ENCODE results near the gene TMEM242.

The TMEM242 gene

GRCh38 chr6:157269261-157269794 lies 54.0 kb downstream of the TMEM242 start (continued):
- no peak for TF ChIP-seq YY1 (tag by site-specific recombination; IDR thresholded peaks at IDR 0.05)
- TF ChIP-seq FEZF1 (tag by site-specific recombination; IDR thresholded peaks at IDR 0.05), result no peak
- TF ChIP-seq ZNF184 (tag by site-specific recombination; IDR thresholded peaks at IDR 0.05), result no peak
- TF ChIP-seq ZBTB8A (tag by site-specific recombination; IDR thresholded peaks at IDR 0.05), result no peak
- TF ChIP-seq ZNF324 (tag by site-specific recombination; IDR thresholded peaks at IDR 0.05), result no peak
- TF ChIP-seq, protein P1, sequence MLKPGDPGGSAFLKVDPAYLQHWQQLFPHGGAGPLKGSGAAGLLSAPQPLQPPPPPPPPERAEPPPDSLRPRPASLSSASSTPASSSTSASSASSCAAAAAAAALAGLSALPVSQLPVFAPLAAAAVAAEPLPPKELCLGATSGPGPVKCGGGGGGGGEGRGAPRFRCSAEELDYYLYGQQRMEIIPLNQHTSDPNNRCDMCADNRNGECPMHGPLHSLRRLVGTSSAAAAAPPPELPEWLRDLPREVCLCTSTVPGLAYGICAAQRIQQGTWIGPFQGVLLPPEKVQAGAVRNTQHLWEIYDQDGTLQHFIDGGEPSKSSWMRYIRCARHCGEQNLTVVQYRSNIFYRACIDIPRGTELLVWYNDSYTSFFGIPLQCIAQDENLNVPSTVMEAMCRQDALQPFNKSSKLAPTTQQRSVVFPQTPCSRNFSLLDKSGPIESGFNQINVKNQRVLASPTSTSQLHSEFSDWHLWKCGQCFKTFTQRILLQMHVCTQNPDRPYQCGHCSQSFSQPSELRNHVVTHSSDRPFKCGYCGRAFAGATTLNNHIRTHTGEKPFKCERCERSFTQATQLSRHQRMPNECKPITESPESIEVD (tag by site-specific recombination; IDR thresholded peaks at IDR 0.05), result no peak

DNA sequence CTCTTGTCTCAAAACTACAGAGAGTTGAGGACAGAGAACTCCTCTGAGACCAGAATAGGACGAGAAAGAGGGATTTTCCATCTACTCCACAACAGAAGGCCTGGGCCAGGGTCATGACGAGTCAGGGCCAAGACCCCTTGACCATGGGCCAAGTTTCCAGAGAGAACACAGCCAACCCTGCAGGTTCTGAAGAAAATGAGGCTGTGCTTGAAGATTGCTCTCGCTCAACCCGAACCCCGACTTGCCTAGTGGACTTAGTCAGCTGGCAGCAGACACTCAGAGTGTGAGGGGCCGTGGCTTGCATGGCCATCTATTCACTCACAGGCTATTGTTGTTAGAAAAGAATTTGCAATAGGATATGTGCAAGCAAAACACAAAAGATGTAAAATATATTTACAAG lies 54.5 kb downstream of the TMEM242 start:
- TF ChIP-seq ZNF585B (tag by site-specific recombination; IDR thresholded peaks at IDR 0.05) (no peak), TSHZ1 (tag by site-specific recombination; IDR thresholded peaks at IDR 0.05; ENCODE audit: borderline replicate concordance) (no peak), ZFP41 (tag by site-specific recombination; IDR thresholded peaks at IDR 0.05; ENCODE audit: borderline replicate concordance) (no peak), GLI2 (tag by site-specific recombination; IDR thresholded peaks at IDR 0.05; ENCODE audit: borderline replicate concordance, low read depth) (no peak), PBX3 (CRISPR knock-in tag; IDR thresholded peaks at IDR 0.05) (no peak), ZNF645 (tag by site-specific recombination; IDR thresholded peaks at IDR 0.05) (no peak), ZXDB (tag by site-specific recombination; IDR thresholded peaks at IDR 0.05) (no peak), BCL11A (tag by site-specific recombination; IDR thresholded peaks at IDR 0.05; ENCODE audit: low read depth) (no peak), ZNF792 (tag by site-specific recombination; IDR thresholded peaks at IDR 0.05) (no peak)
- TF ChIP-seq, protein P2, sequence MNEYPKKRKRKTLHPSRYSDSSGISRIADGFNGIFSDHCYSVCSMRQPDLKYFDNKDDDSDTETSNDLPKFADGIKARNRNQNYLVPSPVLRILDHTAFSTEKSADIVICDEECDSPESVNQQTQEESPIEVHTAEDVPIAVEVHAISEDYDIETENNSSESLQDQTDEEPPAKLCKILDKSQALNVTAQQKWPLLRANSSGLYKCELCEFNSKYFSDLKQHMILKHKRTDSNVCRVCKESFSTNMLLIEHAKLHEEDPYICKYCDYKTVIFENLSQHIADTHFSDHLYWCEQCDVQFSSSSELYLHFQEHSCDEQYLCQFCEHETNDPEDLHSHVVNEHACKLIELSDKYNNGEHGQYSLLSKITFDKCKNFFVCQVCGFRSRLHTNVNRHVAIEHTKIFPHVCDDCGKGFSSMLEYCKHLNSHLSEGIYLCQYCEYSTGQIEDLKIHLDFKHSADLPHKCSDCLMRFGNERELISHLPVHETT (tag by site-specific recombination; IDR thresholded peaks at IDR 0.05), result no peak
- TF ChIP-seq, protein P3, sequence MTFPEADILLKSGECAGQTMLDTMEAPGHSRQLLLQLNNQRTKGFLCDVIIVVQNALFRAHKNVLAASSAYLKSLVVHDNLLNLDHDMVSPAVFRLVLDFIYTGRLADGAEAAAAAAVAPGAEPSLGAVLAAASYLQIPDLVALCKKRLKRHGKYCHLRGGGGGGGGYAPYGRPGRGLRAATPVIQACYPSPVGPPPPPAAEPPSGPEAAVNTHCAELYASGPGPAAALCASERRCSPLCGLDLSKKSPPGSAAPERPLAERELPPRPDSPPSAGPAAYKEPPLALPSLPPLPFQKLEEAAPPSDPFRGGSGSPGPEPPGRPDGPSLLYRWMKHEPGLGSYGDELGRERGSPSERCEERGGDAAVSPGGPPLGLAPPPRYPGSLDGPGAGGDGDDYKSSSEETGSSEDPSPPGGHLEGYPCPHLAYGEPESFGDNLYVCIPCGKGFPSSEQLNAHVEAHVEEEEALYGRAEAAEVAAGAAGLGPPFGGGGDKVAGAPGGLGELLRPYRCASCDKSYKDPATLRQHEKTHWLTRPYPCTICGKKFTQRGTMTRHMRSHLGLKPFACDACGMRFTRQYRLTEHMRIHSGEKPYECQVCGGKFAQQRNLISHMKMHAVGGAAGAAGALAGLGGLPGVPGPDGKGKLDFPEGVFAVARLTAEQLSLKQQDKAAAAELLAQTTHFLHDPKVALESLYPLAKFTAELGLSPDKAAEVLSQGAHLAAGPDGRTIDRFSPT (tag by site-specific recombination; IDR thresholded peaks at IDR 0.05), result no peak
- TF ChIP-seq, protein P4, sequence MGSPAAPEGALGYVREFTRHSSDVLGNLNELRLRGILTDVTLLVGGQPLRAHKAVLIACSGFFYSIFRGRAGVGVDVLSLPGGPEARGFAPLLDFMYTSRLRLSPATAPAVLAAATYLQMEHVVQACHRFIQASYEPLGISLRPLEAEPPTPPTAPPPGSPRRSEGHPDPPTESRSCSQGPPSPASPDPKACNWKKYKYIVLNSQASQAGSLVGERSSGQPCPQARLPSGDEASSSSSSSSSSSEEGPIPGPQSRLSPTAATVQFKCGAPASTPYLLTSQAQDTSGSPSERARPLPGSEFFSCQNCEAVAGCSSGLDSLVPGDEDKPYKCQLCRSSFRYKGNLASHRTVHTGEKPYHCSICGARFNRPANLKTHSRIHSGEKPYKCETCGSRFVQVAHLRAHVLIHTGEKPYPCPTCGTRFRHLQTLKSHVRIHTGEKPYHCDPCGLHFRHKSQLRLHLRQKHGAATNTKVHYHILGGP (tag by site-specific recombination; IDR thresholded peaks at IDR 0.05), result no peak
- TF ChIP-seq, protein P5, sequence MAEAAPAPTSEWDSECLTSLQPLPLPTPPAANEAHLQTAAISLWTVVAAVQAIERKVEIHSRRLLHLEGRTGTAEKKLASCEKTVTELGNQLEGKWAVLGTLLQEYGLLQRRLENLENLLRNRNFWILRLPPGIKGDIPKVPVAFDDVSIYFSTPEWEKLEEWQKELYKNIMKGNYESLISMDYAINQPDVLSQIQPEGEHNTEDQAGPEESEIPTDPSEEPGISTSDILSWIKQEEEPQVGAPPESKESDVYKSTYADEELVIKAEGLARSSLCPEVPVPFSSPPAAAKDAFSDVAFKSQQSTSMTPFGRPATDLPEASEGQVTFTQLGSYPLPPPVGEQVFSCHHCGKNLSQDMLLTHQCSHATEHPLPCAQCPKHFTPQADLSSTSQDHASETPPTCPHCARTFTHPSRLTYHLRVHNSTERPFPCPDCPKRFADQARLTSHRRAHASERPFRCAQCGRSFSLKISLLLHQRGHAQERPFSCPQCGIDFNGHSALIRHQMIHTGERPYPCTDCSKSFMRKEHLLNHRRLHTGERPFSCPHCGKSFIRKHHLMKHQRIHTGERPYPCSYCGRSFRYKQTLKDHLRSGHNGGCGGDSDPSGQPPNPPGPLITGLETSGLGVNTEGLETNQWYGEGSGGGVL (tag by site-specific recombination; IDR thresholded peaks at IDR 0.05), result no peak
- Histone ChIP-seq H3K4me3 (ENCODE audit: low read depth, low read length) (no peak overlapping the region), H3K4me1 (ENCODE audit: control insufficient read depth, insufficient read depth, low read length) (peaks cover 3% of the 10 kb centered on the region; the same call in 1 of the 2 replicates), H3K9me3 (ENCODE audit: control insufficient read depth, insufficient read depth, low read depth, low read length) (no peaks in the 10 kb centered on the region), H3K27ac (ENCODE audit: extremely low read depth, low read depth, low read length) (no peak overlapping the region), H3K36me3 (ENCODE audit: control insufficient read depth in 2 of 2, insufficient read depth in 1 of 2, low read length in 2 of 2) (no peaks in the 10 kb centered on the region)
- ChIA-PET CTCF (no interaction called here), POLR2A (no interaction called here)
